Stimulated activated CD4-positive, alpha-beta T cell treated with anti-CD3 and anti-CD28 coated beads, Interleukin-1b, Interleukin-23, amount 100 ng/mL, for 48 hours (primary cell): ENCODE data around the gene LGR4.
"Not testable (repeated sequence)": the region's sequence is repeated elsewhere in the genome, so short reads cannot be mapped to it uniquely, and the experiment has no call there.

Experiments used
- DNase-seq: peaks from one replicate; pipeline ENCODE4 v3.0.0-alpha.2; 2020

The LGR4 gene

GRCh38 chr11:27339941-27340340, 132.6 kb downstream of the LGR4 start:
- no peak for DNase-seq

- not testable (repeated sequence) for DNase-seq
Measured at GRCh38 chr11:27334764-27335163, 137.8 kb downstream of the LGR4 start.

- no peak for DNase-seq
Measured at GRCh38 chr11:27331981-27332380, 140.6 kb downstream of the LGR4 start.

- no peak for DNase-seq
Measured at GRCh38 chr11:27330633-27331270, 141.8 kb downstream of the LGR4 start.

GRCh38 chr11:27329867-27330632, 142.5 kb downstream of the LGR4 start:
- DNase-seq: no peak

- DNase-seq: no peak
Measured at GRCh38 chr11:27328614-27329013, 144.0 kb downstream of the LGR4 start.

GRCh38 chr11:27327064-27327463, 145.5 kb downstream of the LGR4 start:
- DNase-seq: not testable (repeated sequence)

GRCh38 chr11:27322196-27322595, 150.4 kb downstream of the LGR4 start:
- not testable (repeated sequence) for DNase-seq

GRCh38 chr11:27321340-27321739, 151.2 kb downstream of the LGR4 start:
- DNase-seq: not testable (repeated sequence)

GRCh38 chr11:27319072-27319471, 153.5 kb downstream of the LGR4 start:
- peak; percentile 3 for DNase-seq

- no peak for DNase-seq
Measured at GRCh38 chr11:27317751-27318150, 154.8 kb downstream of the LGR4 start.
